Amniotic epithelial cell (primary cell): ENCODE results near the gene SFXN5.
A peak's percentile ranks its signal among the peaks of the same experiment; 100 is the strongest.
"Not testable (repeated sequence)": the region's sequence is repeated elsewhere in the genome, so short reads cannot be mapped to it uniquely, and the experiment has no call there.

Source experiments
- DNase-seq: peaks from one replicate; pipeline ENCODE4 v3.0.0-alpha.2; 2010; ENCODE audit warnings: low read depth

SFXN5 gene

GRCh38 chr2:73071360-73072128 is at the start of gene SFXN5:
Gene SFXN5 (minus strand): TSS chr2:73071712. CDS start chr2:73071705, 7 bp downstream.
- peak; percentile 91 for DNase-seq

GRCh38 chr2:73119611-73120239 is 48.2 kb upstream of the SFXN5 start:
- not testable (repeated sequence) for DNase-seq

- no peak for DNase-seq
These were observed 45.9 kb upstream of the SFXN5 start for GRCh38 chr2:73117441-73117840.

- DNase-seq, result no peak
These were observed 44.9 kb upstream of the SFXN5 start for GRCh38 chr2:73116182-73116960.

- peak; percentile 72 for DNase-seq
These were observed 42.9 kb upstream of the SFXN5 start for GRCh38 chr2:73114273-73114867.

- DNase-seq, result peak; percentile 81
These were observed 41.7 kb upstream of the SFXN5 start, which contains the start of gene RAB11FIP5 for GRCh38 chr2:73112913-73113854. Gene RAB11FIP5 (minus strand): TSS chr2:73112948. CDS start chr2:73112777, 171 bp downstream.

GRCh38 chr2:73112026-73112912 is 40.8 kb upstream of the SFXN5 start:
- peak; percentile 52 for DNase-seq

GRCh38 chr2:73111073-73112025 is 39.8 kb upstream of the SFXN5 start:
- DNase-seq, result no peak

GRCh38 chr2:73110168-73111072 is 38.9 kb upstream of the SFXN5 start:
- no peak for DNase-seq

GRCh38 chr2:73109431-73110167 is 38.1 kb upstream of the SFXN5 start:
- DNase-seq, result no peak

- DNase-seq, result no peak
These were observed 35.9 kb upstream of the SFXN5 start for GRCh38 chr2:73107211-73107926.

- DNase-seq, result no peak
These were observed 35.3 kb upstream of the SFXN5 start for GRCh38 chr2:73106791-73107190.

GRCh38 chr2:73105511-73105971 is 34.0 kb upstream of the SFXN5 start:
- DNase-seq, result no peak

- DNase-seq, result no peak
These were observed 33.4 kb upstream of the SFXN5 start for GRCh38 chr2:73104933-73105332.

GRCh38 chr2:73103018-73103542 is 31.6 kb upstream of the SFXN5 start:
- peak; percentile 24 for DNase-seq

GRCh38 chr2:73101626-73102256 is 30.2 kb upstream of the SFXN5 start:
- DNase-seq, result no peak
